OCI-LY7 (cell line): Measurements from ENCODE around the gene KREMEN2. TPM values are rescaled to one million over a fixed set of nuclear protein-coding genes. Genes with fewer than 3 reads are reported as not detected.

Source experiments
- BruUV-seq: library from RNA; stranded (reverse); fragments of 400-500 nt; replicated peaks from 2 replicates; lab custom pipeline; 2021; lab: Mats Ljungman, UMichigan
- CTCF ChIA-PET: fragments of 300-600 bp; sonication (Branson Sonifier 250); formaldehyde crosslinking; loops from one replicate; lab custom pipeline; 2022; ENCODE audit warnings: antibody characterized with exemption; ENCODE audit not compliant: unreplicated experiment; lab: Charles Lee
- POLR2A ChIA-PET: fragments of 300-600 bp; sonication (Branson Sonifier 250); formaldehyde crosslinking; loops from one replicate; lab custom pipeline; 2022; ENCODE audit warnings: antibody characterized with exemption; lab: Charles Lee
- DNase-seq: peaks from one replicate; pipeline ENCODE4 v3.0.0-alpha.2; 2015; ENCODE audit warnings: low spot score
- H2AFZ ChIP-seq: fragments of 200-600 bp; sonication (generic), shearing (Covaris generic); 2 replicates; pipeline ENCODE4 v1.6.1; 2014; ENCODE audit warnings: mild to moderate bottlenecking, antibody characterized with exemption, low read length, moderate library complexity
- H3K27ac ChIP-seq: fragments of 200-600 bp; sonication (generic); 2 replicates; pipeline ENCODE4 v1.5.1; 2014; ENCODE audit warnings: mixed run types, low read depth, mild to moderate bottlenecking, moderate library complexity, low read length, inconsistent platforms; ENCODE audit not compliant: poor library complexity, severe bottlenecking
- H3K36me3 ChIP-seq: fragments of 200-600 bp; sonication (generic); 2 replicates; pipeline ENCODE4 v1.6.1; 2014; ENCODE audit warnings: mild to moderate bottlenecking, antibody characterized with exemption, low read length, moderate library complexity, mixed read lengths; ENCODE audit not compliant: insufficient read depth
- H3K4me1 ChIP-seq: fragments of 200-600 bp; sonication (generic); 2 replicates; pipeline ENCODE4 v1.5.1; 2014; ENCODE audit warnings: mild to moderate bottlenecking, low read length; ENCODE audit not compliant: insufficient read depth, poor library complexity, severe bottlenecking
- H3K4me2 ChIP-seq: fragments of 200-600 bp; sonication (generic); 2 replicates; pipeline ENCODE4 v1.6.1; 2014; ENCODE audit warnings: mild to moderate bottlenecking, low read length
- H3K4me3 ChIP-seq: fragments of 200-600 bp; sonication (generic); 2 replicates; pipeline ENCODE4 v1.5.1; 2014; ENCODE audit warnings: mild to moderate bottlenecking, low read depth, low read length; ENCODE audit not compliant: poor library complexity, severe bottlenecking
- H3K79me2 ChIP-seq: fragments of 200-600 bp; sonication (generic); 2 replicates; pipeline ENCODE4 v1.6.1; 2016; ENCODE audit warnings: low read depth, mild to moderate bottlenecking, low read length, moderate library complexity, mixed read lengths; ENCODE audit not compliant: insufficient read depth
- H3K9me2 ChIP-seq: fragments of 200-600 bp; sonication (generic); 2 replicates; pipeline ENCODE4 v1.6.1; 2016; ENCODE audit warnings: mild to moderate bottlenecking, low read length, mixed read lengths; ENCODE audit not compliant: insufficient read depth
- H3K9me3 ChIP-seq: fragments of 200-600 bp; sonication (generic); 2 replicates; pipeline ENCODE4 v1.6.1; 2014; ENCODE audit warnings: mild to moderate bottlenecking, mixed run types, low read length, mixed read lengths
- H4K20me1 ChIP-seq: fragments of 200-600 bp; sonication (generic); 2 replicates; pipeline ENCODE4 v1.6.1; 2014; ENCODE audit warnings: mild to moderate bottlenecking, antibody characterized with exemption, low read length, moderate library complexity, mixed read lengths; ENCODE audit not compliant: insufficient read depth
- EZH2phosphoT487 ChIP-seq: fragments of 200-600 bp; sonication (generic); IDR thresholded peaks from 2 replicates; pipeline ENCODE4 v1.6.1; 2018; ENCODE audit warnings: low read depth, borderline replicate concordance, mild to moderate bottlenecking, mixed run types, antibody characterized with exemption, low read length, moderate library complexity, mixed read lengths
- intact Hi-C: fragments of 100-400 bp; cut with micrococcal nuclease; formaldehyde crosslinking; loops from one replicate; pipeline ENCODE4 v1.10.0; 2022; ENCODE audit not compliant: unreplicated experiment
- total RNA-seq, 2 experiments: library from RNA; depleted of rRNA in 1 of 2; stranded (reverse); fragments of >200 nt in 1 of 2; shearing (Covaris generic) in 1 of 2; gene quantifications; 2 replicates each; pipeline ENCODE4 v1.2.3, GENCODE V29; 2014 to 2022
- TF ChIP-seq, protein P1 (sequence below): fragments of 200-600 bp; sonication (generic); conservative IDR thresholded peaks from 2 replicates; pipeline ENCODE4 v1.5.1; 2014; ENCODE audit warnings: mild to moderate bottlenecking, antibody characterized with exemption, low read length, moderate library complexity, mixed read lengths

Gene KREMEN2
- total RNA-seq, 2 experiments from 2014 or later, result 0.09 TPM; not detected in 1

DNA sequence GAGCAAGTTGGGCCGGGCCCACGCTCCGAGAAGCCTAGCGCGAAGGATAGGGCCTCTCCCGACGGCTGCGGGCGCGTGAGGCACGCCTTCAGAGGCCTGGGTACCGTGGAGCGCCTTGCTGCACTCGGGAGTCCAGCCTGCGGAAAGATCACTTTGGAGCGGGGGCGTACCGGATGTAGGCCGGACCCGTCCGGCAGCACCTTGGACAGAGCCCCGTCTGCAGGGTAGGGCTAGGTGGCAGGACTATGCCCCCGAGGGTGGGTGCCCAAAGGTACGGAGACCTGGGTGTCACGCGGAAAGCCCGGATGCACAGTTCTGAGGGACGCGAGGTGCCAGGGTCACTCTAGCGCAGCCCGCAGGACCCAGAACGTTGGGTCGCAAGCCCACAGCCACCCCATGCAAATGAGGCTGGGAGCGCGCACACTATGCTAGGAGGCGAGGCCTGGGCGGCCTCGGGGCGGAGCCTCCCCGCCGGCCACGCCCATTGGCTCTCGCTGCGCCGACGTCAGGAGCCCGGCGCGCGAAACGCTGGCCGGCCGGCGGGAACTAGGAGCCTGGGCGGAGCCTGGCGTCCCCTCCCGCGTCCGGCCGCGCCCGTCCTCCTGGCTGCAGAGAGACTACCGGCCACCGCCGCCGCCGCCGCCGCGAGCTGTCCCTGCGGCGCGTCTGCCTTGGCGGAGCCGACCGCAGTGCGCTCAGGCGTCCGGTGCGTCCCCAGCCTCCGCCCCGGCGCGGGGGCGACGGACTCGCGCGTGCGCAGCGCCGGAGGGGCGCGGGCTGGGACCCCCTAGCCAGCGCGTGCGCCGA lies 4.9 kb downstream of the KREMEN2 start, which contains the start of gene PAQR4:
PAQR4 (plus strand) TSS at position 611 of the 807 bp plus-strand sequence. CDS start 327 bp downstream, outside the sequence.
- Histone ChIP-seq H3K9me2 (no peaks in the 10 kb centered on the region), H3K9me3 (no peaks in the 10 kb centered on the region), H2AFZ (peak within 1 kb of the TSS; percentile 25; the same call in 1 of the 2 replicates), H3K79me2 (no peaks in the 10 kb centered on the region; the same call in 1 of the 2 replicates), H3K4me2 (peak within 1 kb of the TSS; percentile 74), H3K27ac (peak within 1 kb of the TSS; percentile 64), H3K4me1 (peaks cover 57% of the 10 kb centered on the region), H3K4me3 (peak within 1 kb of the TSS; percentile 99), H4K20me1 (peaks cover 6% of the 10 kb centered on the region; the same call in 1 of the 2 replicates), H3K36me3 (peaks cover 38% of the 10 kb centered on the region; the same call in 1 of the 2 replicates)
- POLR2A ChIA-PET, result interaction anchor here (0.5 kb wide), 1 partner anchor 16 kb away, joined by 3 read pairs; no protein-coding TSS in a partner anchor
- DNase-seq, result peak; percentile 94
- intact Hi-C loops, result loop anchor here (1.0 kb wide), 2 partner anchors 11 to 35 kb away; partner anchors contain the start of gene PKMYT1
- BruUV-seq, result no TSS peak
- CTCF ChIA-PET, result no interaction called here
- no peak for TF ChIP-seq EZH2phosphoT487
- TF ChIP-seq, protein P1, sequence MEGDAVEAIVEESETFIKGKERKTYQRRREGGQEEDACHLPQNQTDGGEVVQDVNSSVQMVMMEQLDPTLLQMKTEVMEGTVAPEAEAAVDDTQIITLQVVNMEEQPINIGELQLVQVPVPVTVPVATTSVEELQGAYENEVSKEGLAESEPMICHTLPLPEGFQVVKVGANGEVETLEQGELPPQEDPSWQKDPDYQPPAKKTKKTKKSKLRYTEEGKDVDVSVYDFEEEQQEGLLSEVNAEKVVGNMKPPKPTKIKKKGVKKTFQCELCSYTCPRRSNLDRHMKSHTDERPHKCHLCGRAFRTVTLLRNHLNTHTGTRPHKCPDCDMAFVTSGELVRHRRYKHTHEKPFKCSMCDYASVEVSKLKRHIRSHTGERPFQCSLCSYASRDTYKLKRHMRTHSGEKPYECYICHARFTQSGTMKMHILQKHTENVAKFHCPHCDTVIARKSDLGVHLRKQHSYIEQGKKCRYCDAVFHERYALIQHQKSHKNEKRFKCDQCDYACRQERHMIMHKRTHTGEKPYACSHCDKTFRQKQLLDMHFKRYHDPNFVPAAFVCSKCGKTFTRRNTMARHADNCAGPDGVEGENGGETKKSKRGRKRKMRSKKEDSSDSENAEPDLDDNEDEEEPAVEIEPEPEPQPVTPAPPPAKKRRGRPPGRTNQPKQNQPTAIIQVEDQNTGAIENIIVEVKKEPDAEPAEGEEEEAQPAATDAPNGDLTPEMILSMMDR, result no peak

DNA sequence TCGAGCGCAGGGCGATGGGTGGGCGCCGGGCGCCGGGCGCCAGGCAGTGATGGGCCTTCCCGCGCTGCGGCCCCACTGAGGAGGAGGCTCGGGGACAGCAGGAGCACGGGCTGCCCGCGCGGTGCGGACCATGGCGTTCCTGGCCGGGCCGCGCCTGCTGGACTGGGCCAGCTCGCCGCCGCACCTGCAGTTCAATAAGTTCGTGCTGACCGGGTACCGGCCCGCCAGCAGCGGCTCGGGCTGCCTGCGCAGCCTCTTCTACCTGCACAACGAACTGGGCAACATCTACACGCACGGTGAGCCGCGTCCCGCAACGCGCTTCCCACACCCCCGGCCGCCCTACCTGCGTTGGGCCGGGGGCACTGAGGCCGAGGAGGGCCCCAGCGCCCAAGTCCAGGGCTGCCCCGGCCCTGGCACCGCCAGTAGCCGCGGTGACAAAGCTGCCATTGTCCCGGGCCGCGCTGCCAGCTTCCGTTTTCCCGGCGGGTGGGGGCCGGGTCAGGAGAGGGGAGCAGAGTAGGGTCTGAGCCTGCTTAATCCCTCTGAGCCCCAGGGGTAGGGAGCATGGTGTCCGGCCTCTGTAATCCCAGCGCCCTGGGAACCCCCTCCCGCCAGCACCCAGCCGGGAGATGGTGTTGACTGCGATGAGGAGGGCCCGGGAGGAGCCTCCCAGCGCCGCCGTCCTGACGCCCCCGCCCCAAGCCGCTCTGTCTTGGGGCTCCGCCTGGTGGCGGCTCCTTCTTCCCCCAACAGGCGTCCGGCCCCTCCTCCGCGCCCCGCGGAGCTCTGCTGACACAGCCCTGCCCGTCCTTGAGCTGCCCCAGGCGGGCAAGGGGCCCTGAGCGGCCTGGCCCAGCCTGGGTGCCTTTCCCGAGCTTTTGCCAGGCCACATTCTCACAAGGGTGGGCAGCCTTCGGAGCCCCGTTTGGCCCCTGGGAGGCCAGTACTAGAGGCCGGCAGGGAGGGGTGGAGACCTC lies 5.8 kb downstream of the KREMEN2 start:
- Histone ChIP-seq H2AFZ (peak overlapping the region; percentile 25; the same call in 1 of the 2 replicates), H4K20me1 (peaks cover 6% of the 10 kb centered on the region; the same call in 1 of the 2 replicates), H3K27ac (peak overlapping the region; percentile 64), H3K79me2 (no peaks in the 10 kb centered on the region; the same call in 1 of the 2 replicates), H3K4me1 (peaks cover 48% of the 10 kb centered on the region), H3K9me2 (no peaks in the 10 kb centered on the region), H3K4me3 (peak overlapping the region; percentile 99), H3K9me3 (no peaks in the 10 kb centered on the region), H3K36me3 (peaks cover 46% of the 10 kb centered on the region), H3K4me2 (peak overlapping the region; percentile 74)
- POLR2A ChIA-PET, result interaction anchor here (0.5 kb wide), 1 partner anchor 17 kb away, joined by 3 read pairs; no protein-coding TSS in a partner anchor
- no TSS peak for BruUV-seq
- peak; percentile 87 for DNase-seq
- intact Hi-C loops, result loop anchor here (1.0 kb wide), 2 partner anchors 10 to 34 kb away; partner anchors contain the start of gene PKMYT1
- CTCF ChIA-PET, result no interaction called here
- TF ChIP-seq EZH2phosphoT487, result no peak
- TF ChIP-seq, protein P1, result peak; percentile 79
